Activated naive CD8-positive, alpha-beta T cell treated with anti-CD3 and anti-CD28 coated beads, Interleukin-2, amount 10 ng/mL, durations not matched to agents 7 days and 5 days (primary cell): ENCODE measurements around the gene UGT1A6. TPM values are rescaled to one million over a fixed set of nuclear protein-coding genes. Genes with fewer than 3 reads are reported as not detected.

Experiments used
- ATAC-seq: fragments of 150-1000 bp; cut with Tn5 transposase; one replicate; pipeline ENCODE4 v1.10.0; 2021; ENCODE audit warnings: low read depth, moderate library complexity
- POLR2A ChIA-PET: fragments of 350-600 bp; sonication (Branson Sonifier 250); formaldehyde crosslinking; loops from one replicate; lab custom pipeline; 2021; ENCODE audit warnings: antibody characterized with exemption; lab: Charles Lee
- DNase-seq: peaks from one replicate; pipeline ENCODE4 v3.0.0; 2021
- H3K27ac Mint-ChIP-seq: one replicate; pipeline ENCODE4 v1.8.0; 2022; ENCODE audit warnings: mild to moderate bottlenecking, mixed read lengths
- H3K27me3 Mint-ChIP-seq: one replicate; pipeline ENCODE4 v1.8.0; 2022; ENCODE audit warnings: mild to moderate bottlenecking, moderate library complexity, mixed read lengths
- H3K36me3 Mint-ChIP-seq: one replicate; pipeline ENCODE4 v1.8.0; 2021; ENCODE audit warnings: mild to moderate bottlenecking, mixed read lengths
- H3K4me1 Mint-ChIP-seq: one replicate; pipeline ENCODE4 v1.8.0; 2021; ENCODE audit warnings: mixed read lengths
- H3K4me3 Mint-ChIP-seq: one replicate; pipeline ENCODE4 v1.8.0; 2022; ENCODE audit warnings: mild to moderate bottlenecking, moderate library complexity, mixed read lengths
- H3K9me3 Mint-ChIP-seq: one replicate; pipeline ENCODE4 v1.8.0; 2021; ENCODE audit warnings: mixed read lengths
- total RNA-seq, 2 experiments: library from RNA; stranded (reverse); gene quantifications; one replicate each; pipeline ENCODE4 v1.2.3, GENCODE V29; 2021

UGT1A6 gene
- total RNA-seq, 2 experiments from 2014 or later: not detected

DNA sequence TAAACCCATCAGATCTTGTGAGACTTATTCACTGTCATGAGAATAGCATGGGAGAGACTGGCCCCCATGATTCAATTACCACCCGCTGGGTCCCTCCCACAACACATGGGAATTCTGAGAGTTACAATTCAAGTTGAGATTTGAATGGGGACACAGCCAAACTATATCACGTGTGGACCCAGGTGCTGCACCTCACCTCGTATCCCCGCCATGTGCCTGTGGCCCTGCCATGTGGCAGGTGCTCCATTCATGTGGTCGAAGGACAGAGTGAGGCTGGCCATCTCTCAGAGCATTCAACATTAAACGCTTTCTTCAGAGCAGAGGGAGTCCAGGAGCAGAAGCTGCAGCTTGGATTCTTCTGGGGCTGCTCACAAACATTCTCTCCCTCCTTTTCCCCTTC, 117.7 kb downstream of the UGT1A6 start:
- H3K4me1 Mint-ChIP-seq: no peaks in the 10 kb centered on the region
- peaks cover 11% of the 10 kb centered on the region for H3K27me3 Mint-ChIP-seq
- no peak overlapping the region for H3K4me3 Mint-ChIP-seq
- H3K27ac Mint-ChIP-seq: no peak overlapping the region
- POLR2A ChIA-PET: no interaction called here
- no peaks in the 10 kb centered on the region for H3K9me3 Mint-ChIP-seq
- no peak for ATAC-seq
- DNase-seq: no peak
- no peaks in the 10 kb centered on the region for H3K36me3 Mint-ChIP-seq

DNA sequence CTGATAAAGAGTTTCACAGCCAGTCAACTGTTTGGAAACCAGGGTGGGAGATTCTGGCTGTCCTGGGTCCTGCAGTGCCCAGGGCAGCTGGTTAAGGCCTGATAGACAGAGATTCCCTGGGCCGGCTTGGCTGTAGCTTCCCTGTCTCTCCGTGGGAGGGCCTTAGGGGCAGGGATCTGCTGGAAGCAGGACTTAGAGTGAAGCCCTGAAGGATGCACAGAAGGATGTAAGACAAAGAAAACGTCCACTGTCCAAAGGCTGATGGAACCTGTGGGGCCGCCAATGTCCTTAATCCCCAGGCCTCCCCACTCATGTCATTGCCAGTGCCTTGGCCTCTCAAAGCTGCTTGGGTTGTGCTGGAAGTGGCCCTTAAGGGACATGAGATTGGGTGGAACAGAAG, 118.4 kb downstream of the UGT1A6 start:
- POLR2A ChIA-PET: no interaction called here
- H3K27ac Mint-ChIP-seq: no peak overlapping the region
- no peaks in the 10 kb centered on the region for H3K9me3 Mint-ChIP-seq
- H3K36me3 Mint-ChIP-seq: no peaks in the 10 kb centered on the region
- peaks cover 12% of the 10 kb centered on the region for H3K27me3 Mint-ChIP-seq
- DNase-seq: no peak
- H3K4me3 Mint-ChIP-seq: no peak overlapping the region
- H3K4me1 Mint-ChIP-seq: no peaks in the 10 kb centered on the region
- no peak for ATAC-seq

GRCh38 chr2:233811732-233812131, 119.0 kb downstream of the UGT1A6 start:
- no peaks in the 10 kb centered on the region for H3K4me1 Mint-ChIP-seq
- DNase-seq (no peak), ATAC-seq (no peak)
- H3K4me3 Mint-ChIP-seq: no peak overlapping the region
- H3K9me3 Mint-ChIP-seq: no peaks in the 10 kb centered on the region
- peaks cover 10% of the 10 kb centered on the region for H3K27me3 Mint-ChIP-seq
- POLR2A ChIA-PET: no interaction called here
- no peaks in the 10 kb centered on the region for H3K36me3 Mint-ChIP-seq
- H3K27ac Mint-ChIP-seq: no peak overlapping the region

- Mint-ChIP-seq H3K27ac (no peak overlapping the region), H3K9me3 (no peaks in the 10 kb centered on the region), H3K36me3 (no peaks in the 10 kb centered on the region), H3K4me3 (no peak overlapping the region), H3K4me1 (peaks cover 3% of the 10 kb centered on the region), H3K27me3 (peaks cover 10% of the 10 kb centered on the region)
- DNase-seq (no peak), ATAC-seq (no peak)
- POLR2A ChIA-PET: no interaction called here
Measured at GRCh38 chr2:233813236-233814055, 120.8 kb downstream of the UGT1A6 start.

GRCh38 chr2:233814056-233814835, 121.6 kb downstream of the UGT1A6 start:
- H3K27me3 Mint-ChIP-seq: peaks cover 10% of the 10 kb centered on the region
- DNase-seq (no peak), ATAC-seq (no peak)
- no peaks in the 10 kb centered on the region for H3K36me3 Mint-ChIP-seq
- H3K4me3 Mint-ChIP-seq: no peak overlapping the region
- POLR2A ChIA-PET: no interaction called here
- peaks cover 3% of the 10 kb centered on the region for H3K4me1 Mint-ChIP-seq
- H3K27ac Mint-ChIP-seq: no peak overlapping the region
- no peaks in the 10 kb centered on the region for H3K9me3 Mint-ChIP-seq

DNA sequence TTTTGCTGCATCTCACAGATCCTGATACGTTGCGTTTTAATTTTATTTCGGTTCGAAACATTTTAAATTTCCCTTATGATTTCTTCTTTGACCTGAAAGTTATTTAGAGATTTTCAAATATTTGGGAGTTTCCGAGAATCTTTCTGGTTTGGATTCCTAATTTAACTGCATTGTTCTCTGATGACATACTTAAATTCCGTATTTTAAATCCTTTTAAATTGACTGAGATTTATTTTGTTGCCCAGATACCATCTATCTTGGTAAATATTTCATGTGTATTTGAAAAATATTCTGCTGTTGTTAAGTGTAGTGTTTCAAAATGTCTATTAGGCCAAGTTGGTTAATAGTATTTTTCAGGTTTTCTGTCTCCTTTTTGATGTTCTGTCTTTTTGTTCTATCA, 123.2 kb downstream of the UGT1A6 start:
- H3K4me3 Mint-ChIP-seq: no peak overlapping the region
- H3K27ac Mint-ChIP-seq: no peak overlapping the region
- POLR2A ChIA-PET: no interaction called here
- H3K27me3 Mint-ChIP-seq: peaks cover 10% of the 10 kb centered on the region
- ATAC-seq (no peak), DNase-seq (no peak)
- H3K4me1 Mint-ChIP-seq: peaks cover 3% of the 10 kb centered on the region
- H3K9me3 Mint-ChIP-seq: no peaks in the 10 kb centered on the region
- no peaks in the 10 kb centered on the region for H3K36me3 Mint-ChIP-seq

DNA sequence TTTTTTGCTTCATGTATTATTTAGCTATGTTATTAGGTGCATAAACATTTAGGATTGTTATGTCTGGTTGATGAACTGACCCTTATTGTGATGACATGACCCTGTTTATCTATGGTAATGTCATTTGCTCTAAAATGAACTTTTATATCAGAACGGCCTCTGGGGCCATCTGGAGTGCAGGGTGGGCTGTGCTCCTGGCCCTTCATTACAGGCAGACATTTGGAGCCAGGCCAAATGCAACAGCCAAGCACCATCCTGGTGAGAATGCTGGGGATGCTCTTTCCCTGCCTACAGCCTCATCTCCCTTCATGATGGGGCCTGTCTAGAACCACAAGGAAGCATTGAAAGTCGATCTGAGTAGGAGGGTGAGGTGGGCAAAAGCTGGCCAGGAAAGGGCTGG, 123.6 kb downstream of the UGT1A6 start:
- DNase-seq: no peak
- Mint-ChIP-seq H3K36me3 (no peaks in the 10 kb centered on the region), H3K9me3 (no peaks in the 10 kb centered on the region), H3K4me1 (peaks cover 3% of the 10 kb centered on the region), H3K27ac (no peak overlapping the region), H3K4me3 (no peak overlapping the region), H3K27me3 (peaks cover 10% of the 10 kb centered on the region)
- ATAC-seq: no peak
- POLR2A ChIA-PET: no interaction called here

DNA sequence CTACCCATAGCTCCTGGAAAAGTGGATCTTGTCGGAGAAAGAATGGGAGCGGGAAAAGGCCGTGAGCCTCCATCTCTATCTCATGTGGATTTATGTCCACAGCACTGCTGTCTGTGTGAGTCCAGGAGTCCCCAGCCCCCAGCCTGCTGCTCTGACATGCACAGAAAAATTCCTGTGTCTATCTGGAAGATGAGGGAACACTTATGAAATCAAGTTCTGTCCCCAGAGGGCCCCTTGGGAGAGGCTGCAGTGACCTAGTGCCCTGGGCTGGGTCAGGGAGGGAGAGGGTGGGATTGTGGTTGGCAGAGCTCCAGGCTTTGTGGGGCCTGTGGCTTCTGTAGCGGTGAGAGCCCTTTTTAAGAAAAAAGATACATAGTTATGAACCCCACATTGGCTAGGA, 124.1 kb downstream of the UGT1A6 start:
- no peaks in the 10 kb centered on the region for H3K9me3 Mint-ChIP-seq
- ATAC-seq (no peak), DNase-seq (no peak)
- H3K4me3 Mint-ChIP-seq: no peak overlapping the region
- H3K27ac Mint-ChIP-seq: no peak overlapping the region
- POLR2A ChIA-PET: no interaction called here
- no peaks in the 10 kb centered on the region for H3K36me3 Mint-ChIP-seq
- peaks cover 3% of the 10 kb centered on the region for H3K4me1 Mint-ChIP-seq
- peaks cover 10% of the 10 kb centered on the region for H3K27me3 Mint-ChIP-seq

GRCh38 chr2:233817361-233817911, 124.7 kb downstream of the UGT1A6 start:
- POLR2A ChIA-PET: no interaction called here
- Mint-ChIP-seq H3K27me3 (peaks cover 10% of the 10 kb centered on the region), H3K9me3 (no peaks in the 10 kb centered on the region), H3K4me1 (peaks cover 3% of the 10 kb centered on the region), H3K36me3 (no peaks in the 10 kb centered on the region), H3K27ac (no peak overlapping the region), H3K4me3 (no peak overlapping the region)
- ATAC-seq (no peak), DNase-seq (no peak)

- Mint-ChIP-seq H3K4me1 (peaks cover 3% of the 10 kb centered on the region), H3K27ac (no peak overlapping the region), H3K36me3 (no peaks in the 10 kb centered on the region), H3K4me3 (no peak overlapping the region), H3K9me3 (no peaks in the 10 kb centered on the region), H3K27me3 (peaks cover 10% of the 10 kb centered on the region)
- DNase-seq: peak; percentile 16
- POLR2A ChIA-PET: no interaction called here
- ATAC-seq: no peak
Measured at GRCh38 chr2:233817995-233818638, 125.4 kb downstream of the UGT1A6 start.

- DNase-seq (peak; percentile 17), ATAC-seq (peak; percentile 14)
- H3K9me3 Mint-ChIP-seq: no peaks in the 10 kb centered on the region
- H3K27ac Mint-ChIP-seq: no peak overlapping the region
- no peak overlapping the region for H3K4me3 Mint-ChIP-seq
- H3K36me3 Mint-ChIP-seq: no peaks in the 10 kb centered on the region
- H3K27me3 Mint-ChIP-seq: peaks cover 10% of the 10 kb centered on the region
- H3K4me1 Mint-ChIP-seq: peaks cover 3% of the 10 kb centered on the region
- POLR2A ChIA-PET: no interaction called here
Measured at GRCh38 chr2:233818639-233819621, 126.2 kb downstream of the UGT1A6 start.

DNA sequence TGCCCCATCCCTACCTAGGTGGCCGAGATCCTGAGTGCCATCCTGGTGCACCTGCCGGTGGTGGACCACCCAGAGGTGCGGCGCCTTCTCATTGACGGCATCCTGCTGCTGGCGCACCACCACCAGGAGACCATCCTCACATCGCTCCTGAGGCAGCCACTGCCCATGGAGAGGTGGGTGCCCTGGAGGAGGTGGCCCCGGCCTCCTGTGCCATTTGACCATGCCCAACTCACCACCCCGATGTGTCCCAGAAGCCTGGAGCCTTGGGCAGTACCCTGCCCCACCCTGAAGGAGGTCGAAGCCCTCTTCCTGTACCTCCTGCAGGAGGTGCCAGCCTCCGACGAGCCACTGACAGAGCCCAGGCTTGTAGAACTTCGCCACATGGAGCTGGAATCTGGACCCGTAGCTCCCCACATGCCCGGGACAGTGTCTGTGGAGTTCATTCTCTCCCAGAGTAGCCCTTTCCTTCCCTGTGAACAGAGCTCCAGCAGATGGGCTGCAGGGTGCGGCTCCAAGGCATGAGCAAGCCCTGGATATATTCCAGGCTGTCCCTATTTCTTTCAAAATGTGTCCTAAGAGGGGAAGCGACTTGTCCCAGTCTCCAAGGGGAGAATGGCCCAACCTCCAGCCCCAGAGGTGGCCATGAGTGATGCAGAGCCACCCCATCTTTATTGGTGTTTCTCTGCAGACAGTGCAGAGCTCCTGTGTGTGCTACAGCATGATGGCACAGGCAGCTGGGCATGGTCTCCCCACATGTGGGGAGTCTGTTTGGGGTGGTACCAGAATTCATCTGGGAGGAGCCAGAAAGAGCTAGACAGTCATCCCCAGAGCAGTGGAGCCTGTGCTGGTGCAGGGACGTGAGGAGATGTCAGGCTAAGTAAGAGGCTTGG, 127.4 kb downstream of the UGT1A6 start:
- H3K4me3 Mint-ChIP-seq: no peak overlapping the region
- POLR2A ChIA-PET: no interaction called here
- no peaks in the 10 kb centered on the region for H3K36me3 Mint-ChIP-seq
- DNase-seq (peak; percentile 22), ATAC-seq (no peak)
- peaks cover 3% of the 10 kb centered on the region for H3K4me1 Mint-ChIP-seq
- H3K9me3 Mint-ChIP-seq: no peaks in the 10 kb centered on the region
- H3K27me3 Mint-ChIP-seq: peaks cover 12% of the 10 kb centered on the region
- no peak overlapping the region for H3K27ac Mint-ChIP-seq
